BE2C (cell line): ENCODE data around the gene TM4SF1.

ENCODE experiments used
- DNase-seq: peaks from one replicate; pipeline ENCODE4 v3.0.0-alpha.2; 2020
- H3K27me3 ChIP-seq: fragments of 250-450 bp; sonication (Bioruptor Pico); 2 replicates; pipeline ENCODE4 v1.5.1; 2020; ENCODE audit warnings: mild to moderate bottlenecking
- H3K36me3 ChIP-seq: fragments of 250-450 bp; sonication (Bioruptor Pico); 2 replicates; pipeline ENCODE4 v1.5.1; 2020; ENCODE audit warnings: mild to moderate bottlenecking
- H3K4me1 ChIP-seq: fragments of 250-450 bp; sonication (Bioruptor Pico); 2 replicates; pipeline ENCODE4 v1.5.1; 2020
- H3K4me3 ChIP-seq: 2 replicates; pipeline ENCODE4 v1.5.1; 2011; ENCODE audit warnings: low read depth, low read length
- H3K9me3 ChIP-seq: fragments of 250-450 bp; sonication (Bioruptor Pico); 2 replicates; pipeline ENCODE4 v1.5.1; 2020
- CTCF ChIP-seq: IDR thresholded peaks from 2 replicates; pipeline ENCODE4 v1.5.1; 2012; ENCODE audit warnings: mild to moderate bottlenecking, low read depth, low read length

Gene TM4SF1

GRCh38 chr3:149327156-149327555, 50.3 kb downstream of the TM4SF1 start:
- TF ChIP-seq CTCF, result no peak
- Histone ChIP-seq H3K36me3 (no peaks in the 10 kb centered on the region), H3K9me3 (no peaks in the 10 kb centered on the region), H3K4me1 (no peaks in the 10 kb centered on the region), H3K27me3 (no peaks in the 10 kb centered on the region), H3K4me3 (no peak overlapping the region)
- DNase-seq, result no peak

- Histone ChIP-seq H3K4me3 (no peak overlapping the region), H3K27me3 (no peaks in the 10 kb centered on the region), H3K4me1 (no peaks in the 10 kb centered on the region), H3K36me3 (no peaks in the 10 kb centered on the region), H3K9me3 (no peaks in the 10 kb centered on the region)
- TF ChIP-seq CTCF, result no peak
- DNase-seq, result no peak
Measured at GRCh38 chr3:149325581-149325980, 51.9 kb downstream of the TM4SF1 start.

- no peak for DNase-seq
- H3K9me3 ChIP-seq, result no peaks in the 10 kb centered on the region
- H3K36me3 ChIP-seq, result no peaks in the 10 kb centered on the region
- no peak for TF ChIP-seq CTCF
- no peaks in the 10 kb centered on the region for H3K4me1 ChIP-seq
- H3K4me3 ChIP-seq, result no peak overlapping the region
- H3K27me3 ChIP-seq, result no peaks in the 10 kb centered on the region
Measured at GRCh38 chr3:149324332-149324731, 53.1 kb downstream of the TM4SF1 start.

GRCh38 chr3:149321640-149322039, 55.8 kb downstream of the TM4SF1 start:
- TF ChIP-seq CTCF, result no peak
- H3K4me3 ChIP-seq, result no peak overlapping the region
- H3K9me3 ChIP-seq, result no peaks in the 10 kb centered on the region
- no peak for DNase-seq
- H3K36me3 ChIP-seq, result no peaks in the 10 kb centered on the region
- no peaks in the 10 kb centered on the region for H3K27me3 ChIP-seq
- no peaks in the 10 kb centered on the region for H3K4me1 ChIP-seq

GRCh38 chr3:149321136-149321535, 56.3 kb downstream of the TM4SF1 start:
- no peak for TF ChIP-seq CTCF

GRCh38 chr3:149319750-149320149, 57.7 kb downstream of the TM4SF1 start:
- H3K4me3 ChIP-seq, result no peak overlapping the region
- no peaks in the 10 kb centered on the region for H3K36me3 ChIP-seq
- no peaks in the 10 kb centered on the region for H3K4me1 ChIP-seq
- TF ChIP-seq CTCF, result no peak
- no peaks in the 10 kb centered on the region for H3K27me3 ChIP-seq
- DNase-seq, result no peak
- no peaks in the 10 kb centered on the region for H3K9me3 ChIP-seq

More at GRCh38 chr3:149321136-149321535, 56.3 kb downstream of the TM4SF1 start:
- Histone ChIP-seq H3K27me3 (no peaks in the 10 kb centered on the region), H3K4me1 (no peaks in the 10 kb centered on the region), H3K9me3 (no peaks in the 10 kb centered on the region), H3K36me3 (no peaks in the 10 kb centered on the region), H3K4me3 (no peak overlapping the region)
- DNase-seq, result no peak
